HFFc6 (cell line): Measurements from ENCODE around the gene SPATA16. TPM values are rescaled to one million over a fixed set of nuclear protein-coding genes. Genes with fewer than 3 reads are reported as not detected.

Source experiments
- DNase-seq: peaks from one replicate; pipeline ENCODE4 v3.0.0-alpha.2; 2018
- H3K27ac Mint-ChIP-seq: 2 replicates; pipeline ENCODE4 v1.8.0; 2020; ENCODE audit warnings: mild to moderate bottlenecking, mixed read lengths
- H3K27me3 Mint-ChIP-seq: 2 replicates; pipeline ENCODE4 v1.8.0; 2021; ENCODE audit warnings: mild to moderate bottlenecking, moderate library complexity, mixed read lengths; ENCODE audit not compliant: insufficient read depth
- H3K36me3 Mint-ChIP-seq: 2 replicates; pipeline ENCODE4 v1.8.0; 2021; ENCODE audit warnings: low read depth, mixed read lengths
- H3K4me1 Mint-ChIP-seq: 2 replicates; pipeline ENCODE4 v1.8.0; 2020; ENCODE audit warnings: low read depth, mixed read lengths
- H3K4me3 Mint-ChIP-seq: 2 replicates; pipeline ENCODE4 v1.8.0; 2020; ENCODE audit warnings: mild to moderate bottlenecking, moderate library complexity, mixed read lengths
- H3K9me3 Mint-ChIP-seq: 2 replicates; pipeline ENCODE4 v1.8.0; 2020; ENCODE audit warnings: mild to moderate bottlenecking, mixed read lengths
- CTCF ChIP-seq: fragments of 200-600 bp; sonication (generic); IDR thresholded peaks from 2 replicates; pipeline ENCODE4 v1.5.0; 2021; ENCODE audit warnings: antibody characterized with exemption, mild to moderate bottlenecking
- total RNA-seq, 6 experiments: library from RNA; stranded (reverse); fragmentation: NEBNext Ultra II Directional; extraction: Animal tissue kit (Norgen Biotek cat#: 25700); gene quantifications; 2 replicates in 1 of 6; 3 replicates in 5 of 6; pipeline ENCODE4 v1.2.3, GENCODE V29; 2021

The SPATA16 gene
- total RNA-seq, 6 experiments from 2014 or later, result not detected

- Mint-ChIP-seq H3K9me3 (peaks cover 41% of the 10 kb centered on the region), H3K4me1 (no peaks in the 10 kb centered on the region), H3K4me3 (no peak overlapping the region), H3K27ac (no peak overlapping the region), H3K36me3 (no peaks in the 10 kb centered on the region), H3K27me3 (no peaks in the 10 kb centered on the region)
- no peak for DNase-seq
- no peak for TF ChIP-seq CTCF
Observed at GRCh38 chr3:173089283-173089682, 51.8 kb downstream of the SPATA16 start.

GRCh38 chr3:173078525-173078924 is 62.5 kb downstream of the SPATA16 start:
- Mint-ChIP-seq H3K36me3 (0 out of 2 replicates have a peak, but pooled peaks cover 4% of the 10 kb centered on the region), H3K27me3 (peaks cover 1% of the 10 kb centered on the region; the same call in 1 of the 2 replicates), H3K27ac (no peak overlapping the region), H3K4me3 (no peak overlapping the region), H3K4me1 (no peaks in the 10 kb centered on the region), H3K9me3 (peaks cover 13% of the 10 kb centered on the region)
- DNase-seq, result no peak
- TF ChIP-seq CTCF, result no peak

GRCh38 chr3:173066044-173067004 is 74.7 kb downstream of the SPATA16 start:
- DNase-seq, result no peak
- Mint-ChIP-seq H3K9me3 (peaks cover 15% of the 10 kb centered on the region), H3K27me3 (peaks cover 3% of the 10 kb centered on the region), H3K4me1 (no peaks in the 10 kb centered on the region), H3K27ac (no peak overlapping the region), H3K36me3 (no peaks in the 10 kb centered on the region), H3K4me3 (no peak overlapping the region)
- TF ChIP-seq CTCF, result no peak

- Mint-ChIP-seq H3K27ac (no peak overlapping the region), H3K9me3 (peaks cover 11% of the 10 kb centered on the region), H3K36me3 (no peaks in the 10 kb centered on the region), H3K4me1 (no peaks in the 10 kb centered on the region), H3K4me3 (no peak overlapping the region), H3K27me3 (peaks cover 3% of the 10 kb centered on the region)
- no peak for TF ChIP-seq CTCF
- DNase-seq, result no peak
Observed at GRCh38 chr3:173065543-173065981, 75.5 kb downstream of the SPATA16 start.

GRCh38 chr3:173064631-173065030 is 76.4 kb downstream of the SPATA16 start:
- no peak overlapping the region for H3K4me3 Mint-ChIP-seq
- H3K9me3 Mint-ChIP-seq, result peaks cover 11% of the 10 kb centered on the region
- no peak for TF ChIP-seq CTCF
- H3K27ac Mint-ChIP-seq, result no peak overlapping the region
- no peak for DNase-seq
- H3K4me1 Mint-ChIP-seq, result no peaks in the 10 kb centered on the region
- no peaks in the 10 kb centered on the region for H3K36me3 Mint-ChIP-seq
- peaks cover 3% of the 10 kb centered on the region for H3K27me3 Mint-ChIP-seq
